RWPE2 (cell line): ENCODE results near the gene IFNL2.
A peak's percentile ranks its signal among the peaks of the same experiment; 100 is the strongest.

Experiments
- ATAC-seq: fragments of 200-7000 bp; cut with Tn5 transposase; 3 replicates; pipeline ENCODE4 v1.9.1; 2021; ENCODE audit warnings: low read depth
- DNase-seq: peaks from one replicate; pipeline ENCODE4 v3.0.0-alpha.2; 2020; ENCODE audit warnings: low spot score
- H3K27ac ChIP-seq: fragments of 450-650 bp; 2 replicates; pipeline ENCODE4 v1.5.1; 2017; ENCODE audit warnings: mild to moderate bottlenecking; ENCODE audit not compliant: poor library complexity, severe bottlenecking
- H3K27me3 ChIP-seq: fragments of 250-450 bp; sonication (Bioruptor Pico); 2 replicates; pipeline ENCODE4 v1.5.1; 2021; ENCODE audit warnings: mild to moderate bottlenecking, moderate library complexity; ENCODE audit not compliant: insufficient read depth, poor library complexity, severe bottlenecking
- H3K36me3 ChIP-seq: fragments of 250-450 bp; sonication (Bioruptor Pico); 2 replicates; pipeline ENCODE4 v1.5.1; 2020; ENCODE audit warnings: low read depth, mild to moderate bottlenecking, moderate library complexity
- H3K4me1 ChIP-seq: fragments of 250-450 bp; sonication (Bioruptor Pico); 2 replicates; pipeline ENCODE4 v1.5.1; 2021; ENCODE audit warnings: mild to moderate bottlenecking, moderate library complexity; ENCODE audit not compliant: insufficient read depth, poor library complexity, severe bottlenecking
- H3K4me3 ChIP-seq: fragments of 250-450 bp; sonication (Bioruptor Pico); 2 replicates; pipeline ENCODE4 v1.5.1; 2021; ENCODE audit warnings: mild to moderate bottlenecking, moderate library complexity; ENCODE audit not compliant: severe bottlenecking
- H3K9me3 ChIP-seq: fragments of 250-450 bp; sonication (Bioruptor Pico); 2 replicates; pipeline ENCODE4 v1.5.1; 2021; ENCODE audit warnings: mild to moderate bottlenecking, moderate library complexity; ENCODE audit not compliant: severe bottlenecking
- TF ChIP-seq, protein P1 (sequence below): fragments of 450-650 bp; IDR thresholded peaks from one replicate; pipeline ENCODE4 v1.5.1; 2017; ENCODE audit warnings: mild to moderate bottlenecking, moderate library complexity; ENCODE audit not compliant: poor library complexity, severe bottlenecking

The IFNL2 gene

DNA sequence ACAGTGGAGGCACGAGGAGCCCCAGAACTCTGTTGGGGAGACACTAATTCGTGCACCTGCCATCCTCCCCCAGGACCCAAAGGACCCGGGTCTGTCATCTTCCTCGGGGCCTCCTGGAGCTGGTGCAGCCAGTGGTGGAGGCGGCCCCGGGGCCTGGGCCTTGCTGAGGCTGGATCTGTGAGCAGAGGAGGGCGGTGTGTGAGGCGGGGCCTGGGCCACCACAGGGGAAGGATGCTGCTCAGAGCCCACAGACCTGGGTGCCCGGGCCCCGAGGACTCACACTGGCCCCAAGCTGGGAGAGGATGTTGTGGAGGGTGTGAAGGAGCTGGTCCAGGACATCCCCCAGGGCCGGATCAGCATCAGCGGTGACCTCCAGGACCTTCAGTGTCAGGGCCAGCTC is 31.7 kb upstream of the IFNL2 start:
- H3K27me3 ChIP-seq: no peaks in the 10 kb centered on the region
- TF ChIP-seq, protein P1, sequence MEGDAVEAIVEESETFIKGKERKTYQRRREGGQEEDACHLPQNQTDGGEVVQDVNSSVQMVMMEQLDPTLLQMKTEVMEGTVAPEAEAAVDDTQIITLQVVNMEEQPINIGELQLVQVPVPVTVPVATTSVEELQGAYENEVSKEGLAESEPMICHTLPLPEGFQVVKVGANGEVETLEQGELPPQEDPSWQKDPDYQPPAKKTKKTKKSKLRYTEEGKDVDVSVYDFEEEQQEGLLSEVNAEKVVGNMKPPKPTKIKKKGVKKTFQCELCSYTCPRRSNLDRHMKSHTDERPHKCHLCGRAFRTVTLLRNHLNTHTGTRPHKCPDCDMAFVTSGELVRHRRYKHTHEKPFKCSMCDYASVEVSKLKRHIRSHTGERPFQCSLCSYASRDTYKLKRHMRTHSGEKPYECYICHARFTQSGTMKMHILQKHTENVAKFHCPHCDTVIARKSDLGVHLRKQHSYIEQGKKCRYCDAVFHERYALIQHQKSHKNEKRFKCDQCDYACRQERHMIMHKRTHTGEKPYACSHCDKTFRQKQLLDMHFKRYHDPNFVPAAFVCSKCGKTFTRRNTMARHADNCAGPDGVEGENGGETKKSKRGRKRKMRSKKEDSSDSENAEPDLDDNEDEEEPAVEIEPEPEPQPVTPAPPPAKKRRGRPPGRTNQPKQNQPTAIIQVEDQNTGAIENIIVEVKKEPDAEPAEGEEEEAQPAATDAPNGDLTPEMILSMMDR: no peak
- no peaks in the 10 kb centered on the region for H3K9me3 ChIP-seq
- ATAC-seq (no peak), DNase-seq (no peak)
- H3K27ac ChIP-seq: no peak overlapping the region
- no peaks in the 10 kb centered on the region for H3K36me3 ChIP-seq
- H3K4me3 ChIP-seq: no peak overlapping the region
- H3K4me1 ChIP-seq: no peaks in the 10 kb centered on the region

DNA sequence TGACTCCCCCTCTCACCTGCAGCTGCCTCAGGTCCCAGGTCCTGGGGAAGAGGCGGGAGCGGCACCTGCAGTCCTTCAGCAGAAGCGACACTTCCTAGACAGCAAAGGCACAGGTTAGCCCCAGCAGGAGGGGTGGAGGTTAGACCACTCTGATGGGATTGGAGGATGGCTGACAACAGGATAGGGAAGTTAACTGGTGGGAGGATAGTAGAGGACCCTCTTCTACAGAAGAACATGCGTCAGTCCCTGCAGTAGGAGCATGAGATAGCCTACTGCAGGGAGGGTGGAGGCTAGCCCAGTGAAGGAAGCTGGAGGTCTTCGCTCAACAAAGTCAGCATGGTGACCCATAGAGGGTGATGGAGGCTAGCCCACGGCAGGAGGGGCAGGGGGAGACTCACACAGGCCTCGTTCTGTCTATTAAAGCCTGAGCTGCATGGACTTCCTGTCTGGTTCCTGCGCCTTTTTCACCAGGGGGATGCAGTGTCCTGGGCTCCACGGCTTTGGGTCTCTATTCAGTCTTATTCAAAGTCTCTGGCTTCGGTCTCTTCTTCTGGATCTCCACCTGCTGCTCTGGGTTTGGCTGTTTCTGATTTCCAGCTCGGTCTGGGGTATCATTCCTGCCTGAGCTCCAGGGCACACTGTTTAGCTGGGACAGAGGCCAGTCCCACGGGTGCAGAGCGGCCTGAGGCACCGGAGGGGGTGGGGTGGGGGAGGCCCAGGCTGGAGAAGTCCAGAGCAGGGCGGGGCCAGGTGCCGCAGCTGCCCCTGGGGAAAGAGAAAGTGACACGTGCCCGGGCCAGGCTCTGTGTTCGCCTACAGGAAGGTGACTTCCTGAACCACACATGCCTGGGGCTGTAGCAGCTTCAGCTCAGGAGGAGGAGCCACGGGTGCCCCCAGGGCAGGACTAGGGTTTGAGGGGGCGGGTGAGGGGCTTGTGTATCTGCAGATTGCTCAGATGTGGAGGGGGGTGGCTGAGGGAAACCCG is 30.7 kb upstream of the IFNL2 start:
- Histone ChIP-seq H3K27me3 (no peaks in the 10 kb centered on the region), H3K4me3 (no peak overlapping the region), H3K27ac (no peak overlapping the region), H3K4me1 (no peaks in the 10 kb centered on the region), H3K9me3 (no peaks in the 10 kb centered on the region), H3K36me3 (no peaks in the 10 kb centered on the region)
- TF ChIP-seq, protein P1: no peak
- DNase-seq (no peak), ATAC-seq (peak; percentile 68)

DNA sequence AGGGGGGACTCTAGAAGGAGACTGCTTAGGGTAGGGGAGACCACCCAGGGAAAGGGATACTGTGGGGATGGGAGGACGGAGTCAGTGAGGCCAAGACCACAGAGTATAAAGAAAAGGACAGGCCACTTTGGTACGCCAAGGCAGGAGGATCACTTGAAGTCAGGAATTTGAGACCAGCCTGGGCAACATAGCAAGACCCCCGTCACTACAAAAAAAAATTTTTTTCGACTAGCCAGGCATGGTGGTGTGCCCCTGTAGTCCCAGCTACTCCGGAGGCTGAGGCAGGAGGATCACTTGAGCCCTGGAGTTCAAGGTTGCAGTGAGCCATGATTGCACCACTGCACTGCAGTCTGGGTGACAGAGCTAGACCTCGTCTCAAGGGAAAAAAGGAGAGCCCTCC is 30.0 kb upstream of the IFNL2 start:
- Histone ChIP-seq H3K27me3 (no peaks in the 10 kb centered on the region), H3K4me1 (no peaks in the 10 kb centered on the region), H3K36me3 (no peaks in the 10 kb centered on the region), H3K9me3 (no peaks in the 10 kb centered on the region), H3K4me3 (no peak overlapping the region), H3K27ac (no peak overlapping the region)
- no peak for DNase-seq
- no peak for ATAC-seq
- TF ChIP-seq, protein P1: no peak

DNA sequence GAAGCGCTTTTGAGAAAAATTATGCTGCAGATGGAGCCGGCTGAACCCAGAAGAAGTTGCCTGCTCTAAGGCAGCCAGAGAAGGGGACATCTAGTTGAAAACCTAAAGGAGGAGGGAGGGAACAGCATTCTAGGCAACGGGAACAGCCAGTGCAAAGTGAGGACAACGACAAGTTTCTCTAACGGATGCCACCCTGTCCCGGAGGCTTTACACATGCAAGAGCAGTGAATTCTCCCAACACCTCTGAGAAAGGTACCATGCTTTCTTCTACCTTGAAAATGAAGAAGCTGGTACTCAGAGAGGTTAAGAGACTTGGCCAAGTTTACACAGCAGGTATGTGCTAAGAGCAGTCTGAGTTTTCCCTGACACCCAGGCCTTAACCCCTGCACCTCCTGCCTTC is 29.3 kb upstream of the IFNL2 start:
- ATAC-seq: no peak

More for the DNA sequence above, 29.3 kb upstream of the IFNL2 start:
- Histone ChIP-seq H3K27ac (no peak overlapping the region), H3K27me3 (no peaks in the 10 kb centered on the region), H3K4me3 (no peak overlapping the region), H3K4me1 (no peaks in the 10 kb centered on the region), H3K36me3 (no peaks in the 10 kb centered on the region), H3K9me3 (no peaks in the 10 kb centered on the region)
- TF ChIP-seq, protein P1: no peak
- no peak for DNase-seq
